Measurements from ENCODE around the gene MAP4K1. TPM values are rescaled to one million over a fixed set of nuclear protein-coding genes. Genes with fewer than 3 reads are reported as not detected.

The MAP4K1 gene
- total RNA-seq, 1 experiment from 2014 or later, result 2.3 TPM

DNA sequence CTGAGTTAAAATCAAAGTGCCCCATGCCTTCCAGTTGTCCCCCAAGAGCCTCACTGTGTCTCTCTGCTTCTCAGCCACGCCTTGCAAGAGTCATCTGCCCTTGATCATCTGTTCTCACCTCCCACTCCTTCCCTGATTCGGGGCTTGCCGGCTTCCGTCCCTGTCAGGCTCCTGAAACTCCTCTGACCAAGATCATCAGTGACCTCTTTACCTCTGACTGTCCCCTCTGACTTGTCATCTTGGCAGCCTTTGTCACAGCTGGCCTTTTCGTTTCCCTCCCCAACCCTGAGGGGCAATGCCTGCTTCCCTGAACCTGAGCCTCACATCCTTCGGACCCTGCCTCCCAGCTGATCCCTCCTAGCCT, 66.3 kb downstream of the MAP4K1 start:
- ATAC-seq (no peak), DNase-seq (no peak)
- POLR2A ChIA-PET (ENCODE audit: unreplicated experiment), result interaction anchor here (0.7 kb wide), 1 partner anchor 281 kb away, joined by 4 read pairs; no protein-coding TSS in a partner anchor
- H3K9ac ChIP-seq (ENCODE audit: low read length), result no peak overlapping the region
- no peak overlapping the region for H3K4me3 ChIP-seq (ENCODE audit: low read length)
- H3K79me2 ChIP-seq (ENCODE audit: low read length), result no peaks in the 10 kb centered on the region
- no peaks in the 10 kb centered on the region for H3K36me3 ChIP-seq (ENCODE audit: low read depth, low read length)
- no peak overlapping the region for H3K27ac ChIP-seq (ENCODE audit: low read length)
- H3K4me2 ChIP-seq (ENCODE audit: low read length), result no peak overlapping the region
- no peaks in the 10 kb centered on the region for H3K4me1 ChIP-seq (ENCODE audit: insufficient read depth, low read length)
- H3K27me3 ChIP-seq (ENCODE audit: low read length), result no peaks in the 10 kb centered on the region
- no peak overlapping the region for H2AFZ ChIP-seq (ENCODE audit: low read length)
- CTCF ChIA-PET, result no interaction called here
- intact Hi-C loops (cut with micrococcal nuclease), result no loop called here
- no peaks in the 10 kb centered on the region for H4K20me1 ChIP-seq (ENCODE audit: low read length)
- no peaks in the 10 kb centered on the region for H3K9me2 ChIP-seq (replicated peaks; ENCODE audit: low read length)
- TF ChIP-seq, protein P1, sequence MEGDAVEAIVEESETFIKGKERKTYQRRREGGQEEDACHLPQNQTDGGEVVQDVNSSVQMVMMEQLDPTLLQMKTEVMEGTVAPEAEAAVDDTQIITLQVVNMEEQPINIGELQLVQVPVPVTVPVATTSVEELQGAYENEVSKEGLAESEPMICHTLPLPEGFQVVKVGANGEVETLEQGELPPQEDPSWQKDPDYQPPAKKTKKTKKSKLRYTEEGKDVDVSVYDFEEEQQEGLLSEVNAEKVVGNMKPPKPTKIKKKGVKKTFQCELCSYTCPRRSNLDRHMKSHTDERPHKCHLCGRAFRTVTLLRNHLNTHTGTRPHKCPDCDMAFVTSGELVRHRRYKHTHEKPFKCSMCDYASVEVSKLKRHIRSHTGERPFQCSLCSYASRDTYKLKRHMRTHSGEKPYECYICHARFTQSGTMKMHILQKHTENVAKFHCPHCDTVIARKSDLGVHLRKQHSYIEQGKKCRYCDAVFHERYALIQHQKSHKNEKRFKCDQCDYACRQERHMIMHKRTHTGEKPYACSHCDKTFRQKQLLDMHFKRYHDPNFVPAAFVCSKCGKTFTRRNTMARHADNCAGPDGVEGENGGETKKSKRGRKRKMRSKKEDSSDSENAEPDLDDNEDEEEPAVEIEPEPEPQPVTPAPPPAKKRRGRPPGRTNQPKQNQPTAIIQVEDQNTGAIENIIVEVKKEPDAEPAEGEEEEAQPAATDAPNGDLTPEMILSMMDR (conservative IDR thresholded peaks at IDR 0.05; ENCODE audit: low read depth, low read length), result no peak
- TF ChIP-seq EZH2 (IDR thresholded peaks at IDR 0.05; ENCODE audit: low read length, unreplicated experiment) (no peak), EZH2phosphoT487 (IDR thresholded peaks at IDR 0.05; ENCODE audit: borderline replicate concordance, low read length) (no peak)
- BruUV-seq (replicated peaks), result no TSS peak
- no peaks in the 10 kb centered on the region for H3K9me3 ChIP-seq (ENCODE audit: low read length)
- H3F3A ChIP-seq (ENCODE audit: low read length, unreplicated experiment), result no peaks in the 10 kb centered on the region

DNA sequence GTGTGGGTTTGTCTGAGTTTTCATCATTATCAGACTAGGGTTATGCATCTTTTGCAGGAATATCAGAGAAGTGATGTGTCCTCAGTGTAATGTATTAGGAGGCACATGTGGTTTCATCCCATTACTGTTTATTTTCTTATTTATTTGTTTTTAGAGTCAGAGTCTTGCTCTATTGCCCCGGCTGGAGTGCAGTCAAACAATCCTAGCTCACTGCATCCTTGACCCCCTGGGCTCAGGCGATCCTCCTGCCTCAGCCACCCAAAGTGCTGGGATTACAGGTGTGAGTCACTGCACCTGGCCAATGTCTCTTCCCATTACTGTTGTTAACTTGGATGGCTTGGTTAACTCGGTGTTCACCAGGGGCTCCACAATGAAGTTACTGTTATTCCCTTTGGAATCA, 67.4 kb downstream of the MAP4K1 start:
- H3K4me2 ChIP-seq (ENCODE audit: low read length), result no peak overlapping the region
- intact Hi-C loops (cut with micrococcal nuclease), result no loop called here
- BruUV-seq (replicated peaks), result no TSS peak
- no peak overlapping the region for H3K9ac ChIP-seq (ENCODE audit: low read length)
- no peaks in the 10 kb centered on the region for H3F3A ChIP-seq (ENCODE audit: low read length, unreplicated experiment)
- ChIA-PET POLR2A (ENCODE audit: unreplicated experiment) (no interaction called here), CTCF (no interaction called here)
- DNase-seq (no peak), ATAC-seq (no peak)
- H3K27me3 ChIP-seq (ENCODE audit: low read length), result no peaks in the 10 kb centered on the region
- no peaks in the 10 kb centered on the region for H4K20me1 ChIP-seq (ENCODE audit: low read length)
- TF ChIP-seq, protein P1 (conservative IDR thresholded peaks at IDR 0.05; ENCODE audit: low read depth, low read length), result no peak
- TF ChIP-seq EZH2phosphoT487 (IDR thresholded peaks at IDR 0.05; ENCODE audit: borderline replicate concordance, low read length) (no peak), EZH2 (IDR thresholded peaks at IDR 0.05; ENCODE audit: low read length, unreplicated experiment) (no peak)
- H3K36me3 ChIP-seq (ENCODE audit: low read depth, low read length), result no peaks in the 10 kb centered on the region
- no peak overlapping the region for H3K27ac ChIP-seq (ENCODE audit: low read length)
- no peak overlapping the region for H2AFZ ChIP-seq (ENCODE audit: low read length)
- H3K79me2 ChIP-seq (ENCODE audit: low read length), result no peaks in the 10 kb centered on the region
- H3K9me2 ChIP-seq (replicated peaks; ENCODE audit: low read length), result no peaks in the 10 kb centered on the region
- no peaks in the 10 kb centered on the region for H3K4me1 ChIP-seq (ENCODE audit: insufficient read depth, low read length)
- H3K9me3 ChIP-seq (ENCODE audit: low read length), result no peaks in the 10 kb centered on the region
- no peak overlapping the region for H3K4me3 ChIP-seq (ENCODE audit: low read length)

DNA sequence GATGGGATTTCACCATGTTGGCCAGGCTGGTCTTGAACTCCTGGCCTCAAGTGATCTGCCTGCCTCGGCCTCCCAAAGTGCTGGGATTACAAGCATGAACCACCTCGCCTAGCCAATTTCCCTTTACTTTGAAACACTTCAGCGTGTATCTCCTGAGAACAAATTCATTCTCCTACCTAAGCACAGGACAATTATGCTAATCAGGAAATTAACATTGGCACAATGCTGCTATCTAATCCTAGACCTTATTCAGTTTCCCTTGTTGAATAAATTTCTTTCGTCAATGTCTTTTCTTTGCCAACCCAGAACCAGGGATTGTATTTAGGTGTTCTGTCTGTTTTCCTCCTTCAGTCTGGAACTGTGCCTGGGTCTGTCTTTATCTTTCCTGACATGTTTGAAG, 67.8 kb downstream of the MAP4K1 start:
- ATAC-seq (no peak), DNase-seq (no peak)
- no peaks in the 10 kb centered on the region for H3K27me3 ChIP-seq (ENCODE audit: low read length)
- no peak overlapping the region for H3K4me2 ChIP-seq (ENCODE audit: low read length)
- H3F3A ChIP-seq (ENCODE audit: low read length, unreplicated experiment), result no peaks in the 10 kb centered on the region
- H3K36me3 ChIP-seq (ENCODE audit: low read depth, low read length), result no peaks in the 10 kb centered on the region
- H2AFZ ChIP-seq (ENCODE audit: low read length), result no peak overlapping the region
- intact Hi-C loops (cut with micrococcal nuclease), result loop anchor here (10.0 kb wide), 1 partner anchor 385 kb away; the partner anchor contains the start of genes MRPS12 and SARS2
- CTCF ChIA-PET, result no interaction called here
- no peaks in the 10 kb centered on the region for H4K20me1 ChIP-seq (ENCODE audit: low read length)
- no TSS peak for BruUV-seq (replicated peaks)
- TF ChIP-seq, protein P1 (conservative IDR thresholded peaks at IDR 0.05; ENCODE audit: low read depth, low read length), result no peak
- no peak for TF ChIP-seq EZH2 (IDR thresholded peaks at IDR 0.05; ENCODE audit: low read length, unreplicated experiment)
- no peak overlapping the region for H3K27ac ChIP-seq (ENCODE audit: low read length)
- H3K4me1 ChIP-seq (ENCODE audit: insufficient read depth, low read length), result no peaks in the 10 kb centered on the region
- H3K9me2 ChIP-seq (replicated peaks; ENCODE audit: low read length), result no peaks in the 10 kb centered on the region
- H3K9me3 ChIP-seq (ENCODE audit: low read length), result no peaks in the 10 kb centered on the region
- no peak overlapping the region for H3K4me3 ChIP-seq (ENCODE audit: low read length)
- H3K9ac ChIP-seq (ENCODE audit: low read length), result no peak overlapping the region
- POLR2A ChIA-PET (ENCODE audit: unreplicated experiment), result no interaction called here
- H3K79me2 ChIP-seq (ENCODE audit: low read length), result no peaks in the 10 kb centered on the region

All from PC-3 (cell line).